GM18508 (cell line): ENCODE results near the gene SEPTIN5.

Source experiments
- ATAC-seq: cut with Tn5 transposase; IDR thresholded peaks from one replicate; pipeline ENCODE4 v1.9.1; 2021; ENCODE audit warnings: moderate number of reproducible peaks; ENCODE audit not compliant: insufficient read depth, unreplicated experiment

SEPTIN5 gene

GRCh38 chr22:19769393-19769715 lies 55.1 kb downstream of the SEPTIN5 start:
- ATAC-seq = no peak

- no peak for ATAC-seq
These were observed 56.3 kb downstream of the SEPTIN5 start for GRCh38 chr22:19770349-19771220.

DNA sequence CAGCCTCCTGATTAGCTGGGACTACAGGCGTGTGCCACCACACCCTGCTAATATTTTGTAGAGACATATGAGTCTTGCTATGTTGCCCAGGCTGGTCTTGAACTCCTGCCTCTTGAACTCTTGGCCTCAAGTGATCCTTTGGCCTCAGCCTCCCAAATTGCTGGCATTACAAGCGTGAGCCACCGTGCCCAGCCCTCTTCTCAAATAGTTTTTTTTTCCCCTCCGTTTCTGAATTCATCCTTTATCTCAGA lies 58.0 kb downstream of the SEPTIN5 start:
- no peak for ATAC-seq
